CD4-positive, alpha-beta T cell treated with Interleukin-4 for 1 hour (primary cell): ENCODE results near the gene NR1H2.
"Not testable (repeated sequence)": the region's sequence is repeated elsewhere in the genome, so short reads cannot be mapped to it uniquely, and the experiment has no call there.

ENCODE experiments used
- DNase-seq, 2 donors: peaks; one replicate each; pipeline ENCODE4 v3.0.0-alpha.2; 2020 to 2022

NR1H2 gene

DNA sequence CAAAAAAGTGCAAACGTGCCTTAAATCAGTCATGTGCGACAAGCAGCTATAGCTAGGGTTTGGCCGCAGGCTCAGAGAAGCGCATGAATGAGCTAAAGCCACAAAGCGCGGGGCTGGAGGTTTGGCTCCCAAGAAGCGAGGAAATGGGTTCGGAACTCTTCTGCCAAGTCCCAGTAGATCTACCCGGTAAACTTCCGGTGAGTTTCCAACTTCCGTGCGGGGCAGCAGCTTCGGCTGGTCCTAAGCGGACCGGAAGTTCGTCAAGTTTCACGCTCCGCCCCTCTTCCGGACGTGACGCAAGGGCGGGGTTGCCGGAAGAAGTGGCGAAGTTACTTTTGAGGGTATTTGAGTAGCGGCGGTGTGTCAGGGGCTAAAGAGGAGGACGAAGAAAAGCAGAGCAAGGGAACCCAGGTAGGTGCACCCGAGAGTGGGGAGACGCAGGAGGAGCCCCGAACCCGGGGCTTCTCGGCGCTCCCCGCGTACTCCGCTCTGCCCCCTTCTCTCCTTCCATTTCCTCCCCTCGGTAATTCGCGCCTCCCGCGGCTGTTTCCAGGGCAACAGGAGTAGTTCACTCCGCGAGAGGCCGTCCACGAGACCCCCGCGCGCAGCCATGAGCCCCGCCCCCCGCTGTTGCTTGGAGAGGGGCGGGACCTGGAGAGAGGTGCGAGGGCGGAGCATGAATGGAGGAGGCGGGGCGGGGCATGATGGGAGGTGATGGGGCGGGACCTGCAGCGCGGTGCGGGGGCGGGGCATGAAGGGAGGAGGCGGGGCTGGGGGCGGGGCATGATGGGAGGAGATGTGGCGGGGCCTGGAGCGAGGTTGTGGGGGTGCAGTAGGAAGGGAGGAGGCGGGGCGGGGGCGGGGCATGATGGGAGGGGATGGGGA is at the start of gene NR1H2:
Gene NR1H2, plus strand, starts transcription at position 292 of the 885 bp plus-strand sequence. CDS start 1,149 bp downstream, outside the sequence.
- DNase-seq: peak; percentile 97

DNA sequence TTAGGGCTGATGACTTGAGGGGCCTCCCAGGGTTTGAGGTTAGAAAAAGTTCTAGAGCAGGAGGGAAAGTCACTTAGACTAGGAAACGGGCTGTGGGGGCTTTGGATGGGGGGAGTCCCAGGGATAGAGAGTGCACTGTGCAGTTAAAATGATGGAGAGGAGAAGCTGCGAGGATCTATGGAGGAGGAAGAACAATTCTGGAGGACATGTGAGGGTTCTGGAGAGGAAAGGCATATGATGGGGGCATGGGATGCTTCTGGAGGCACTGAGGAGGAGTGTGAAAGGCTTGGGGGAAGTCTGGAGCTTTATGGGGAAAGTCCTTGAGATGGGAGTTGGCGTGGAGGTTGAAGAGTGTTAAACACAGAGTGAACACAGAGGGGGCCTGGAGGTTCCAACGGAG is 49.2 kb upstream of the NR1H2 start:
- DNase-seq: no peak

DNA sequence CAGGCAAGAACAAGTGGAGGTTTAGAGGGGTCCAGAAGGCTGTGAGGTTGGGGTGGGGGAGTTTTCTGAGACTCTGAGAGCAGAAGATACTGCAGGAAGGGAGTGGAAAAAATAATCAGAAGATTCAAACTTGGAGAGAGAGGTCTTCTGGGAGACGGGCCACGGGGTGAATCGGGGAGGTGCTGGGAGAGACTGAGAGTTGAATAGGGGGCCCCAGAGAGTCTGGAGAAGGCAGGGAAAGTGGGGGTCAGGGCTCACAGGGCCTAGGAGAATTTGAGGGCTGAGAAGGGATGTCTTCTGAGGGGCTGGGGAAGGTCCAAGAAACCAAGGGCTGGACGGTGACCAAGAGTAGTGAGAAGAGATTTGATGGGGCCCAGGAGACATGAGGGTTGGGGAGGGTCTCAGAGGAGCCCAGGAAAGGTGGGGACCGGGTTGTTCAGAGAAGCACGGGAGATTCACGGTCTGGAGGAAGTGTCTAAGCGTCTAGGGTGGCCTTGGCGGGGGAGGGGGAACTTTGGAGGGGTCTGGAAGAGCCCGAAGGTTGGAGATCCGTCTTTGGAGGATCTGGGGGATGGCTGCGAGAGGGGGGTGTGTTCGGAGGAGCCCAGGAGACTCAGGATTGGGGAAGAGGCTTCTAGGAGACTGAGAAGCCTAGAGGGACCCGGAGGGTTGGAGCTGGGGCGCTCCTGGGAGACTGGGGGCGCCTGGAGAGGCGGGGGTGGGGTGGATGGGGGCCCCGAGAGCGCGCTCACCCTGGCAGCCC is 48.6 kb upstream of the NR1H2 start:
- no peak for DNase-seq

DNA sequence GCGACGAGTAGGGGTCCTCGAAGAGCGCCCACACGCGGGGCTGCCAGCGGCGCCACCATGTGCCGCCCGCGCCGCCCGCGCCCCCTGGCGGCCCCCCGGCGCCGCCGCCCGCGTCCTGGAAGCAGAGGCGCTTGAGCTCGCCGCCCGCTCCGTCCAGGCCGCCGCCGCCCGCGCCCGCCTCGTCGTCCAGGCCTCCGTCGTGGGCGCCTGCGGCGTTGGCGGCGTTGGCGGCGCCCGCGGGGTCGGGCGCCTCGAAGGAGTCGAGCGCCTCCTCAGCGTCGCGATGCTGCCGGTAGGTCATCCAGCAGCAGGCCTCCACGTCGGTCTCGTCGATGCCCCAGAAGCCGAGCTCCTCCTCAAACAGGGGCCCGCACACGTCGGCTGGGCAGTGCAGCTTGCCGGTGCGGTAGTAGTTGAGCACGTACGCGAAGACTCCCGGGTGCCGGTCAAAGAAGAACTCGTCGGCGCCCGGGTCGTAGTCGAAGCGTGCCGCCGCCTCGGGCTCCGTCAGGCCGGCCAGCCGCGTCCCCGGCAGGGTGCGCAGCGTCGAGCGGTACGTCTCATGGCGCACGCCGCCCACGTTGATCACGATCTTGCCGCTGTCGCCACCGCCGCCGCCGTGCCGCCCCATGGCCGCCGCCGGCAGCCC is 47.9 kb upstream of the NR1H2 start:
- DNase-seq: no peak

DNA sequence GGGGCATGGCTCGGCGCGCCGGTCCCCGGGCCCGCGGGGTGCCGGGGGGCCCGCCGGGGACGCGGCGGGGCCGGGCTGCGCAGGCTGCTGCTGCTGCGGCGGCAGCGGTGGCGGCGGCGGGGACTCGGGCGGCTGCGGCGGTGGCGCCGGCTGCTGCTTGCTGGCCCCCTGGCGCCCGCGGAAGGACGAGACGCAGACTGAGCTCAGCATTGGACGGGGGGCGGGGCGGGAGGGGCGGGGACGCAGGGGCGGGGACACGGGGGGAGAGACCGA is 47.4 kb upstream of the NR1H2 start:
- no peak for DNase-seq

DNA sequence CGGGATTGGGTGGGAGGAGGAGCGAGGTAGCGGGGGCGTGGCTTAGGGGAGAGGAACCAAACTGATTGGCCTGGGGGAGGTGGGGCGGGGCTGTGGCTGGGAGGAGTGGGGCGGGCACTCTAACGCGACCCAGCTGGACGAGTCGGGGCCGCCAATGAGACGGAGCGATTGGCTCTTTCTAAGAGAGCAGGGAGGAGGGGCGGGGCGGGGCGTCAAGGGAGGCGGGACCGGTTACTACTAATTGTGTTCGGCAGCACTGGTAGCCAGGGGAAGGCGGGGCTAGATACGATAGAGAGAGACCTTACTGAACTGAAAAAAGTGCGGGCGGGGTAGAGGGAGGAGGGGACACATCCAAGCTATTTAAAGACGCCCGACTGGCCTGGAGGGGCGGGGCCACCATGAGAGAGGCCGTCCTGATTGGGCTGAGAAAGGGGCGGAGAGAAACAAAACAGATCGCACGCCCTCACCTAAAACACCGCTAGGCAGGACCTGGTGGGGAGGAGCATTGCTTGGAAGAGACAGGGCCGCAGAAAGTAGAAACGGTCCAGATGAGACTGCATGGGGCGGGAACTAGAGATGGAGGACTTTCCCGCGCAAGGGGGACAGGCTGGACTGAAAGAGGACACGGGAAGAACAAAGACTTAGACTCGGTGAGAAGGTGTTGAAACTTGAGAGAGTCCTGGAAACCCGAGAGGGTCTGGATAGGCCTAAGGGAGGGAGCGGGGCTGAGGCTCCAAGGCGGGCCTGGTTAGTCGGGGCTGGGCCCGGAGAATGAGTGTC is 46.9 kb upstream of the NR1H2 start, which contains the start of gene KCNC3:
Gene KCNC3, minus strand, starts transcription at position 232 of the 780 bp plus-strand sequence. CDS start 295 bp downstream, outside the sequence.
- peak; percentile 94 to 98 for DNase-seq

DNA sequence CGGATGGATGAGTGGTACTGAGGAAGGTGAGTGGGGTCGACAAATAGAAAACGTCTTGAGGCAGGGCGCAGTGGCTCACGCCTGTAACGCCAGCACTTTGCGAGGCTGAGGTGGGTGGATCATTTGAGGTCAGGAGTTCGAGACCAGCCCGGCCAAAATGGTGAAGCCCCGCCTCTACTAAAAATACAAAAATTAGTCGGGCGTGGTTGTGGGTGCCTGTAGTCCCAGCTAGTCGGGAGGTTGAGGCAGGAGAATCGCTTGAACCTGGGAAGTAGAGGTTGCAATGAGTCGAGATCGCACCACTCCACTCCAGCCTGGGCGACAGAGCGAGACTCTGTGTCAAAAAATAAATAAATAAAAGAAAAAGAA is 46.3 kb upstream of the NR1H2 start:
- not testable (repeated sequence) for DNase-seq

DNA sequence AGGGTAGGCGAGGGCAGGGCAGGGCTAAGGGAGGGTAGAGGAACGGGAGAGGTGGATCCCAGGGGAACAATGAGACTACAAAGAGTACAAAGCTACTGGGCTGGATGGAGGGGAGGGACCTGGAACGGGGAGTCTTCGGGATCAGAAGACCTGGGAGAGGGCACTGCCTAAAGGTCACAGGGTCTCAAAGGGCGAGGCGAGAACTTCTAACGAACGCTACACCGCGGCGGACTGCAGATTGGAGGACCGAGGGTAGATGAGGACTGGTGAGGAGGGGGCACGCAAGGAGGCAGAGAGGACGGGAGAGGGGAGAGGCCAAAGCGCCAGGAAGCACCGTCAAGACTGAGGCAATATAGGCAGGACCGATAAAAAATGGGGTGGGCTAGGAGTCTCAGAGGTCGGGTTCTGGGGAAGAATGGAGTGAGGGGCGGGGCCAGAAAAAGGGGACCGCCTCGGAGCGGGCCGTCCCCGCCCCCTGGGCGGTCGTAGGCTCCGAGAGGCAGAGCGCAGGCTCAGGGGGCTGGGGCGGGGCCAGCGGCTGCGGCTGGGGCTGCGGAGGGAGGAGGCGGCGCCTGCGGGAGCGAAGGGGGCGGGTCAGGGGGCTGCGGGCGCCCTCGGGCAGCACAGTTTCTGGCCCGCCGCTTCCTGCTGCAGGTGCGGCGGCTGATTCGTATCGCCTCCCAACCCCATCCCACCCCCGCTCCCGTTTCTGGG is 45.7 kb upstream of the NR1H2 start:
- DNase-seq: peak; percentile 87 to 88

DNA sequence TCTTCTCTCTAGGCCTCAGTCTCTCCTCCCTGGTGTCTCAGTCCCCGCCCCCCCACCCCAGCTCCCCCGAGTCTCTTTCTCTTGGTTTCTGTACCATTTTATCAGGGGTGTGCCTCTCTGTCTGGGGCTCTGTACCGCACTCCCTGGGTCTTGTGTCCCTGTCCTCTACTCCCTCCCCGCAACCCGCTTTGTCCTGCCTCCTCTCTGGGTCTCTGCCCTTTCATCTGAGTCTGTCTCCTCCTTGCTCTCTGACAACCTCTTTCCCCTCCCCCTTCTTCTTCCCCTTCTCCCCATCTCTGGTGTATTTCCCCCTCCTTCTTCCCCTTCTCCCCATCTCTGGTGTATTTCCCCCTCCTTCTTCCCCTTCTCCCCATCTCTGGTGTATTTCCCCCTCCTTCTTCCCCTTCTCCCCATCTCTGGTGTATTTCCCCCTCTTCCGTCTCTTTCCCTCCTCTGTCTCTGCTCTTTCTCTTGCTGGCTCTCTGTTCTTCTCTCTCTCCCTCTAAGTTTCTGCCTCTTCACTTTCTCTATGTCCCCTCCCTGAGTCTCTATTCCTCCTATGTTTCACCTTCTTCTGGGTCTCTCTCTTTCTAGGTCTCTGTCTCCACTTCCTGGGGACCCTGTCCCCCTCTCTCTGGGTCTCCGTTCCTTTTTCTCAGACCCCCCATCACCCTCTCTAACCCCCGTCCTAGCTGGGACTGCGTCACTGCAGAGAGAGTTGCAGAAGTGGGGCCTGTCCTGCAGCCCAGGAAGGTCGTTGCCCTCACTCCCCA is 44.9 kb upstream of the NR1H2 start:
- no peak for DNase-seq

DNA sequence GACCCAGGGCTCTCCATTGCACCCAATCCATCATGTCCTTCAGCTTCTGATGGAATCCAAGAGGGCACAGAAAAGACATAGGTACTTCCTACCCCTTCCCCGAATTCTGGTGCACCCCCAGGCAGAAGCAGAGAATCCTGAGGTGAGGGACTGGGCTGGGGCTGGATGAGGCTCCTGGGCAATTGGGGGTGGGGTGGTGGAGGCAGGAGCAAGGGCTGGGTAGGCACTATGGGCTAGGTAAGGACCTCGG is 44.3 kb upstream of the NR1H2 start:
- no peak for DNase-seq

DNA sequence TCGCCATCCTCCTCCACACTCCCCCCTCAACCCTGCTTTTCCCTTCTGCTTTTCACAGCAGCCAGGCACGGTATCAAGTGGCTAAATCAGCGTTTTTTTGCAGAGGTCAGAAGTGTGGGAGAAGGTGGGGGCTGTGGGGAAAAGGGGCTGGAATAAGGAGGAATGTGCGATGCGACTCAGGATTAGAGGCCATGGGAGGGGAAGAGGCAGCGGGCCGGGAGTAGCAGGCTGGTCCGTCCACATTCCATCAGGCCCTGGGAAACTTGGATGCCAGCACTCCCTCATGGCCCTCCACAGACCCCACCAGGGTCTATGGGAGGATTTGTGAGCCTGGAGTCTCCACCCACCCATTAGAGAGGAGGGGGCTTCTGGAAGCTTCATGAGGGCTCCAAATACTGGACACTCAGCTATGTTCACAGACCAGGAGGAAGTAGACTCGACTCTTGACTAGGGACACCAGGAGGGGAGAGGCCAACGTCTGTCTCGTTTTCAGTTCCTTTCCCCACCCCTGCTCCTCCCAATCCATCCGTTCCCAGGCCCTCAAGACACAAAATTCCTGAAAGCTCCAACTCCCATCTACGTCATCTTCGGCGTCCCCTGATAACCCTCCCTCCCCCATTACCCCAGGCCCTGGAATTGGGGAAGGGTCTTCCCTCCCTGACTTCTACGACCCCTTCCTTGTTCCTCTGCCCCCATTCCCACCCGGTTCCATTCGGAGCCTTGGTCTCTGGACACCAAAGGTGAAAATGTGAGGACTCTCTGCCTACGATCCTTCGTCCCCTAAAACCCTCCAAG is 43.8 kb upstream of the NR1H2 start:
- no peak for DNase-seq

DNA sequence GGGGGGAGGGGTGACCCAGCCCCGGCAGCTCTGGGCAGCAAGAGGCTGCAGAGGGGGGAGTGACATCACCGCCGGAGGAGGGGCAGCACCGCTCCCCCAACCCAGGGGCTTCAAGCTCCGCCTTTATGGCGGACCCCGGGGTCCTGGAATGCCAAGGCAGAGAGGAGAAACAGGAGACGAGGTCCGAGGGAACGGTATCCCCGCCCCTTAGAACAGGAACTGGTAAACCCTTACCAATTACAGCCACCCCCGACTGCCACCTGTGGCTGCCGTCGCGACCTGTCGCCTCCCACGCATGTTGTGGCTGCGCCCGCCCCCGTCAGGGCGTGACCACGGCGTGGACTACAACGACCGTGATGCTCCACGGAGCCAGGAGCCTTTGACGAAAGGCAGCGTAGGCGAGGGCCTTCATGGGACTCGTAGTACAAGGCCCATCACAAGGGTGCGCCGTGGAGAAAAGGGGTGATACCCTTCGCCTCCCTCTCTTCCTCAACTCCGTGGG is 43.0 kb upstream of the NR1H2 start:
- peak; percentile 93 to 94 for DNase-seq

DNA sequence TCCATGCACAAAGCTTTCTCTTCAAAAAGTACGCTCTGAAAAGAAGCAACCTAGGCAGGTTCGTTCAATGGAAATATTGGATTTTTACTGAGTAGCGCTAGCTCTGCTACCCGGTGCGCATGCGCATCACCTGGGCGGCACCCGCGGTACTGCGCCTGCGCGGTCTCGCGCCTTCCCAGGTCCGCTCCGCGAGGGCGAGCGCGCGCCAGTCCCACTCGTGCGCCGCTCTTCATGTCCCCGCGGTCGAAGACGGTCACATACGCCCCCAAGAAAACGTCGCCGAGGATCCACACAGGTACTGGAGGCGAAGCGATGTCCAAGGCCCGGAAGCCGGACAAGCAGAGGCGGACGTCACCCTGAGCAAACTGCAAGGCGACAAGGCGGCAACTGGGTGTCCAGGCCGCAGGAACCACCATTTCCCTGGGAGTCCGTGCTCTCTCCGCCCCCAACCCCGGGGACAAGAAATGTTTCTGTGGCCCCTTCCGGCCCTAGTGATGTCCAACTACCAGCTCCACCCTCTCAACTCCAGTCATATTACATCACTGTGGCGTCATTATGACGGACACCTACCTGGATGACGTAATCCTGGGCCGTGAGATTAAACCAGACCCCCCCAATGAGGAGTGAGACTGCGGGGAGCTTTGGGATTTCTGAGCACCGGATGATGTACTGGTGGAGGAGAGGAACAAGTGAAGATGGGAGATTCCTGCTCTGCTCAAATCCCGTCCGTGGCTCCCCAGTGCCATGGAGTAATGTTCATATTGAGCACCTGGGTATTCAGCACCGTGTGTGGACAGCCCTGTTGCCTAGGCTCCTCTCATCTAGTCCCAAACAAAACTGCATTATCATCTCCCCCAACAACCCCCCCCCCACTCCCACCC is 42.3 kb upstream of the NR1H2 start:
- DNase-seq: no peak

DNA sequence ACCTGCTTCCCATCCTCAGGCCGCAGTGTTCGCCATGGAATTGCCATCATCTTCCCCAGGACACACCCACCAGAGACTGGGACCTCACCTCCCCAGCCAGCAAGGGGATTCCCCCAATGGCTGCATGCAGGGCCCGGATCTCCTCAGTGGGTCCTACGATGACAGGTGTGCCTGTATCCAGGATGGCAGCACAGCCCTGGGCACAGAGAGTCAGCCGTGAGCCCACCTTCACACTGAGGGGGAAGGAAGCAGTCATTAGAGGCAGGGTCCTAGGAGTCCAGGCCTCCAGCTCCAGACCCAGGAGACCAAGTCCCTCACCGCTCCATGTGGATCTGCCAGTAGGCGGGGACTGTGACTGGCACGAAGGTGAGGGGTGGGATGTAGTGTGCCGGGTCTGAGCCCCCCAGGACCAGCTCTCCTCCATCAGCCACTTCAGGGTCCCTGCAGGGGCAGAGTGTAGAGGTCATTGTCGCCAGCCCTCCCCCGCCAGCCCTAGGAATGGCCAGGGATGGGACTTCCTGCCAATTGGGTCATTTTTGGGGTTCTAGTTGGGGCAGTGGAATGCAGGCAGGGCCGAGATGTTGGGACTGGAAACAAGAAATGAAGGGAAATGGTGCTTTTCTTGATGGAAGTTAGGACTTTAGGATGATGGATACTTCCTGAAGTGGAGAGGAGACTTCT is 41.4 kb upstream of the NR1H2 start:
- no peak for DNase-seq

DNA sequence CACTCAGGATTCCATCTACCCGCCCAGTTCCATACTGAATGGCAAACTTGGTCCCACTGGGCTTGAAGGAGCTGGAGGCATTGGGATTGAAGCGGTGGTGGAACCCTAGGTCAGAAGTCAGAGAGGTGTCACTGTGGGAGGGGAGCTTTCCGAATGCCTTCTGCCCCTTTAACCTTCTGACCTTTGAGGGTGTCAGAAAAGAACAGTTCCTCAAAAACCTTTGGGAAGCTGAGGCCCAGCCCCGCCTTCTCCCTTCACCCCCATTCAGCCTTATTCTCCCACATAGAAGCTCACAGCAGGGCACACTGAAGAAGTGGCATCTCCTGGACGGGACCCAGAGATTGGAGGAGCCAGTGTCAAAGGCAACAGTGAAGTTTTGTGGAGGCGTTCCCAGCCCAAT is 39.2 kb upstream of the NR1H2 start:
- DNase-seq: not testable (repeated sequence)

DNA sequence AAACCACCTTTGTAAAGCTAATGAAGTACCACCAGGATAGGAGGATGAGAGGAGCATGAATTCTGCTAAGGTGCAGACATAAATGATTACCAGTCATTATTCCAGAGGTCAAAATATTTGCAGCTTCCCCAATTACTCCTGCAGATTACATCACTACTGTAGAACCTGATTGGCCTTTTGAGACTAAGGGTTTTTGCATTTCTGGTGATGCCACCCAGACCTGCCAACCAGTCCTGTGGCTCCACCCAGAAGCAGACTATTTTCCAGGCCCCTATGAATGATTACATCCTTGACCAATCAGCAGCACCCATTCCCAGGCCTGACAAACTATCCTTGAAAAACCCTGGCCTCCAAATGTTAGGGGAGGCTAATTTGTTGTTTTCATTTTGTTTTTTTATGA is 35.9 kb upstream of the NR1H2 start:
- DNase-seq: no peak

DNA sequence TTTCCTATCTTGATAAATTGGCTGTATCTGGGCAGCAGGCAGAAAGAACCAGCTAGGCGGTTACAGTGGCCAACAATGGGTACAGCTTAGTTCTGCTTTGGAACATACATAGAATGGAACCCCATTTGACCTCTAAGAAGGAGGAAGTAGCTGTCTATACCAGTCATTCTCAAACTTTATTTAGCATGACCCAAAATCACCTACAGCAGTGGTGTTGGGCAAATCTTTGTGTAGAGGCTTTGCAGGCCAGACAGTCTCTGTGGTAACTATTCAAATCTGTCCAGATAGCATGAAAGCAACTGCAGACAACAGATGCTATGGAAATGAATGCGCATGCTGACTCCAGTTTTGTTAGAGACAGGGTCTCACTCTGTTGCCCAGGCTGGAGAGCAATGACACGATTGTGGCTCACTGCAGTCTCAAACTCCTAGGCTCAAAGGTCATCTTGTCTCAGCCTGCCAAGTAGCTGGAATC is 35.1 kb upstream of the NR1H2 start:
- peak in 1 of 2 donors; percentile 35 for DNase-seq

DNA sequence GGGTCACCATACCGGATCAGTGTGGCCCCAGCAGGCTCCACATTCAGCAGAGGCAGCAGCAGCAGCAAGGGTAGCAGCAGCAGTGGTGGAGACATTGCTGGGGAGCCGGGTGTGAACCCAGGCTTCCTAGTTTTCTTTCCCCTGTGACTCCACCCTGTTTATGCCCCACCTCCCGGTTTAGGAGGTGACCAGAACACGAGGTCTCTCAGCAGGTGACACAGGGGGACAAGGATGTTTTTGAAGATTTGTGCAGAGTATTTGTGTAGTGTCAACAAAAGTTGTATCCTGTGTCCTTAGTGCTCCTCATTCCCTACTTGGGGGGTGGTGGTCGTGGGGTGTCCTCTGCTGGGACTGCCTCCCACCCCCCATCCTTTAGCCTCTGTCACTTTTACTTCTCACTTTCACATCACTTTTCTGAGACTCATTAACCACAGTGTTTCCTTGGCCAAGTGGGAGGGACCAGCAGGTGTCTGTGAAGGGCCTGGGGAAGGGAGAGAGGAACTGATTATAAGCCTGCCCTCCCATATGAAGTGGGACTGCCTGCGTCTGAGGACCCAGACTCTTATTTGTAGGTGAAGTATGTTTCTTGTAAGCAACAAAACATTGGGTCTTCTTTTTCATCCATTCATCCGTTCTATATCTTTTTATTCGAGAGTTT is 31.5 kb upstream of the NR1H2 start:
- DNase-seq: peak in 1 of 2 donors; percentile 71
